ENCODE data around the gene DBNL.
A peak's percentile ranks its signal among the peaks of the same experiment; 100 is the strongest.

The DBNL gene

GRCh38 chr7:44102846-44103565 is 58.5 kb downstream of the DBNL start:
- H3K4me3 ChIP-seq (replicated peaks; ENCODE audit: low read depth, low read length), result no peak overlapping the region
- no peak for TF ChIP-seq CTCF (IDR thresholded peaks at IDR 0.05; ENCODE audit: low read length, missing control alignments)

GRCh38 chr7:44103566-44103922 is 59.0 kb downstream of the DBNL start:
- no peak overlapping the region for H3K4me3 ChIP-seq (replicated peaks; ENCODE audit: low read depth, low read length)
- DNase-seq (ENCODE audit: low read depth), result no peak
- TF ChIP-seq CTCF (IDR thresholded peaks at IDR 0.05; ENCODE audit: low read length, missing control alignments), result no peak

More at GRCh38 chr7:44102846-44103565, 58.5 kb downstream of the DBNL start:
- no peak for DNase-seq (ENCODE audit: low read depth)

- DNase-seq (ENCODE audit: low read depth), result peak; percentile 37
- TF ChIP-seq CTCF (IDR thresholded peaks at IDR 0.05; ENCODE audit: low read length, missing control alignments), result no peak
- peak within 1 kb of the TSS; percentile 68 for H3K4me3 ChIP-seq (replicated peaks; ENCODE audit: low read depth, low read length)
Observed at GRCh38 chr7:44103923-44104859, 59.7 kb downstream of the DBNL start, which contains the start of gene AEBP1. AEBP1 (plus strand) TSS chr7:44104345; CDS start chr7:44104666, 321 bp downstream.

GRCh38 chr7:44104860-44105771 is 60.6 kb downstream of the DBNL start:
- no peak for TF ChIP-seq CTCF (IDR thresholded peaks at IDR 0.05; ENCODE audit: low read length, missing control alignments)
- DNase-seq (ENCODE audit: low read depth), result peak; percentile 73
- H3K4me3 ChIP-seq (replicated peaks; ENCODE audit: low read depth, low read length), result peak overlapping the region; percentile 68

GRCh38 chr7:44105832-44106231 is 61.3 kb downstream of the DBNL start:
- no peak for DNase-seq (ENCODE audit: low read depth)
- TF ChIP-seq CTCF (IDR thresholded peaks at IDR 0.05; ENCODE audit: low read length, missing control alignments), result no peak
- H3K4me3 ChIP-seq (replicated peaks; ENCODE audit: low read depth, low read length), result peak overlapping the region; percentile 68

- TF ChIP-seq CTCF (IDR thresholded peaks at IDR 0.05; ENCODE audit: low read length, missing control alignments), result no peak
- no peak for DNase-seq (ENCODE audit: low read depth)
- peak overlapping the region; percentile 68 for H3K4me3 ChIP-seq (replicated peaks; ENCODE audit: low read depth, low read length)
Observed at GRCh38 chr7:44106311-44107065, 62.0 kb downstream of the DBNL start.

All from fibroblast of pulmonary artery (primary cell).